ENCODE results near the gene DLGAP1. TPM values are rescaled to one million over a fixed set of nuclear protein-coding genes. Genes with fewer than 3 reads are reported as not detected.

The DLGAP1 gene
- total and polyA plus RNA-seq, 2 of the 8 experiments (the other 6 are each of a cell fraction or from before 2014, with no cell fraction given): 11.8 to 16.9 TPM

DNA sequence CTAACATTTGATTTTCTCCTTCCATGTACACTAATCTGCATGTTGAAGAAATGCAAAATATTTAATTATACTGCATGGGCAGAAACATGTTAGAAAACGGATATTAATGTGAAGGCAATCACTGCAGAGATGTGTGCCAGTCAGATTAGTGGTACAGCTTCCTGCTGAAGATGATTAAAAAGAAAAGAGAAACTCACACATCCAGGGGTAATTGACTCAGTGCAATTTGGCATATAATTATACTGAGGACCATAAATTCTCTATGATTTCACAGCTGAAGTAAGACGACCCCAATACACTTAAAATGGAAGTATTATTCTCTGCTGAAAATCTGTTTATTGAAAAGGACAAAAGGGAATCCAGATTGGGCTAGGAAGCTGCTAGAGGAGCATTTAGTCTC lies 761.7 kb downstream of the DLGAP1 start:
- H2BK5ac ChIP-seq (ENCODE audit: low read depth, low read length): no peak overlapping the region
- no peak overlapping the region for H3K56ac ChIP-seq (replicated peaks; ENCODE audit: insufficient read length, low read depth, low read length)
- H2BK120ac ChIP-seq (replicated peaks; ENCODE audit: low read depth, low read length): no peak overlapping the region
- no peaks in the 10 kb centered on the region for H4K20me1 ChIP-seq (replicated peaks in 1 of 2; ENCODE audit: control insufficient read depth in 1 of 2, insufficient read depth in 2 of 2, low read length in 2 of 2)
- H4K5ac ChIP-seq (ENCODE audit: insufficient read length, low read depth, low read length): no peak overlapping the region
- no peak overlapping the region for H3K14ac ChIP-seq (ENCODE audit: insufficient read length)
- no peak overlapping the region for H2BK12ac ChIP-seq (ENCODE audit: low read depth, low read length)
- no peak overlapping the region for H3K18ac ChIP-seq (ENCODE audit: extremely low read depth, low read length)
- no peaks in the 10 kb centered on the region for H3K79me2 ChIP-seq (ENCODE audit: control insufficient read depth in 1 of 2, insufficient read depth in 2 of 2, low read length in 2 of 2)
- WGBS, 2 experiments (ENCODE audit: extremely low coverage in 1 of 2, insufficient coverage in 1 of 2, insufficient read length in 1 of 2, insufficient replicate concordance in 2 of 2, low coverage in 1 of 2, low lambda C conversion rate in 2 of 2, missing lambda C conversion rate in 1 of 2): 87% methylated on average over 2 of the region's 2 CpGs; no CpG with 5 or more reads in 1 of the 2 experiments
- no peak overlapping the region for H2AFZ ChIP-seq (ENCODE audit: low read length)
- H3K9ac ChIP-seq (replicated peaks in 1 of 4; ENCODE audit: extremely low read depth in 1 of 4, low read depth in 3 of 4, low read length in 3 of 4): no peak overlapping the region
- no peak overlapping the region for H2BK15ac ChIP-seq (ENCODE audit: low read length)
- H3K23me2 ChIP-seq (ENCODE audit: low read depth, low read length): no peaks in the 10 kb centered on the region
- no peak overlapping the region for H3K4me3 ChIP-seq (ENCODE audit: extremely low read depth in 1 of 4, insufficient read depth in 2 of 4, low read depth in 3 of 4, low read length in 4 of 4)
- no peak overlapping the region for H3K23ac ChIP-seq (ENCODE audit: insufficient read length)
- H3K4ac ChIP-seq (replicated peaks; ENCODE audit: insufficient read length, low read depth, low read length): no peak overlapping the region
- POLR2A ChIA-PET (ENCODE audit: partially characterized antibody): no interaction called here
- FAIRE-seq (no peak), DNase-seq (ENCODE audit: low read depth in 1 of 2, low spot score in 2 of 2) (no peak)
- no peaks in the 10 kb centered on the region for H3K36me3 ChIP-seq (ENCODE audit: control insufficient read depth in 2 of 4, insufficient read depth in 4 of 4, low read length in 3 of 4)
- H2AK5ac ChIP-seq (ENCODE audit: low read depth, low read length): no peak overlapping the region
- no peaks in the 10 kb centered on the region for H3K79me1 ChIP-seq (ENCODE audit: low read depth, low read length)
- CTCF ChIA-PET (ENCODE audit: partially characterized antibody): interaction anchor here (1.1 to 3.0 kb wide), 6 partner anchors 9 to 240 kb away, joined by 3 to 18 read pairs (median 8); no protein-coding TSS in a partner anchor
- H3K4me1 ChIP-seq (replicated peaks in 1 of 4; ENCODE audit: control insufficient read depth in 3 of 4, insufficient read depth in 4 of 4, low read length in 3 of 4): peaks cover 0 to 6% (median 0%) of the 10 kb centered on the region in 4 experiments; a peak in 2 of 7 replicates
- H2BK20ac ChIP-seq (ENCODE audit: low read length): no peak overlapping the region
- no peak overlapping the region for H3K4me2 ChIP-seq (ENCODE audit: insufficient read depth in 1 of 2, low read depth in 2 of 2, low read length in 2 of 2)
- no peak overlapping the region for H4K91ac ChIP-seq (replicated peaks; ENCODE audit: insufficient read length, low read length)
- no peaks in the 10 kb centered on the region for H3K9me3 ChIP-seq (ENCODE audit: insufficient read depth in 2 of 2, low read depth in 1 of 2, low read length in 1 of 2)
- no peak overlapping the region for H4K8ac ChIP-seq (ENCODE audit: extremely low read depth, insufficient read depth, low read length)
- H3K27me3 ChIP-seq (replicated peaks in 1 of 4; ENCODE audit: control insufficient read depth in 3 of 4, extremely low read depth in 1 of 4, insufficient read depth in 3 of 4, low read length in 3 of 4): no peaks in the 10 kb centered on the region
- no peak overlapping the region for H3K27ac ChIP-seq (ENCODE audit: low read depth, low read length)
- TF ChIP-seq GABPA (IDR thresholded peaks at IDR 0.05; ENCODE audit: borderline replicate concordance, insufficient read depth, low read length) (no peak), POU5F1 (IDR thresholded peaks at IDR 0.05; ENCODE audit: low read depth, low read length) (no peak), JUN (IDR thresholded peaks at IDR 0.05; ENCODE audit: low read depth, low read length) (no peak), SRF (IDR thresholded peaks at IDR 0.05; ENCODE audit: low read depth, low read length) (no peak), ASH2L (IDR thresholded peaks at IDR 0.05; ENCODE audit: low read length) (no peak), SAP30 (IDR thresholded peaks at IDR 0.05; ENCODE audit: insufficient read depth, insufficient replicate concordance, low read length) (no peak), CTBP2 (IDR thresholded peaks at IDR 0.05; ENCODE audit: borderline replicate concordance, insufficient read depth, insufficient read length, low read length) (no peak), KDM1A (IDR thresholded peaks at IDR 0.05; ENCODE audit: borderline replicate concordance, low read length) (no peak), EGR1 (IDR thresholded peaks at IDR 0.05; ENCODE audit: borderline replicate concordance, low read depth, low read length) (no peak), CHD2 (IDR thresholded peaks at IDR 0.05; ENCODE audit: low read length) (no peak), TBP (IDR thresholded peaks at IDR 0.05; ENCODE audit: low read depth, low read length) (no peak), MAX (IDR thresholded peaks at IDR 0.05) (no peak), FOSL1 (IDR thresholded peaks at IDR 0.05; ENCODE audit: insufficient read depth, low read depth, low read length) (no peak), KDM5A (IDR thresholded peaks at IDR 0.05; ENCODE audit: low read length) (no peak), KDM4A (IDR thresholded peaks at IDR 0.05; ENCODE audit: low read depth, low read length, severe bottlenecking) (no peak)
